OCI-M2 (cell line): ENCODE data around the gene CYP2J2.
"Not testable (repeated sequence)": the region's sequence is repeated elsewhere in the genome, so short reads cannot be mapped to it uniquely, and the experiment has no call there.

Source experiments
- DNase-seq: peaks from one replicate; lab custom pipeline; 2025; ENCODE audit not compliant: unreplicated experiment; lab: John Stamatoyannopoulos, UW

Gene CYP2J2

GRCh38 chr1:59921258-59921899, 5.2 kb downstream of the CYP2J2 start:
- not testable (repeated sequence) for DNase-seq

- no peak for DNase-seq
These were observed 6.8 kb downstream of the CYP2J2 start for GRCh38 chr1:59919746-59920145.

- DNase-seq: no peak
These were observed 8.8 kb downstream of the CYP2J2 start for GRCh38 chr1:59917785-59918180.

DNA sequence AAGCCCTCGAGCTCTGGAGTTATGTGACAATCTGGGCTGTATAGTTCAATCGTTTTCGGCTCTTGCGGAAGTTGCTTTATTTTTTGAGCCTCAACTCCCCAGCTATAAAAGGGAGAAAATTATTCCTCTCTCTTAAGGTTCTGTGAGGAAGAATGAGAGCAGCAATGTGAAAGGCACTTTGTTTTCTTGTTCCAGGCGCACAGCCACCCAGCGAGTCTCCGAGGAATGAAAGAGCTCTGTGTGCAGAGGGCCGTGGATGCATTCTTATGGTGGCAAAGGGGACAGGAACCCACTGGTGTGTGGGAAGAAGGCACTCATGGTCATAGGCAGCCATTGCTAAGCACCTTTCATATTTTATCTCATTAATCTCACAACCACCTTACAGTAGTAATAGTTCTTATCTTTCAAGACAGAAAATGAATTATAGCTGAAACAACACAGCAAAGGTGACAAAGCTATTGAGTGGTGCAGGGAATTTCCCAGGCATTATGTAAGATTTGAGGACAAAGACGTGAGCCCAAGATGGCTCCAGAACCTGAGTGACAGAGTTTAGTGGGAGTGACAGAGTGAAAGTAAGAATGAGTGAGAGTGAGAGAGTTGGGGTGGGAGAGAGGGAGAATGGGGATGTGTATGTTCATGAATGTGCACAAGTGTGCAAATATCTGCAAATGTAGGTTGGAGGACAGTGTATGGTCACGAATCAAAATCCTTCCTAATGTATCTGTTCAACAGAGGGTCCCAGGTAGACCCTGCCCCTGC, 9.4 kb downstream of the CYP2J2 start:
- DNase-seq: no peak

GRCh38 chr1:59915516-59915915, 11.1 kb downstream of the CYP2J2 start:
- no peak for DNase-seq

- DNase-seq: not testable (repeated sequence)
These were observed 11.7 kb downstream of the CYP2J2 start for GRCh38 chr1:59914791-59915286.

GRCh38 chr1:59908682-59909081, 17.9 kb downstream of the CYP2J2 start:
- no peak for DNase-seq

- DNase-seq: no peak
These were observed 18.5 kb downstream of the CYP2J2 start for GRCh38 chr1:59908084-59908483.

DNA sequence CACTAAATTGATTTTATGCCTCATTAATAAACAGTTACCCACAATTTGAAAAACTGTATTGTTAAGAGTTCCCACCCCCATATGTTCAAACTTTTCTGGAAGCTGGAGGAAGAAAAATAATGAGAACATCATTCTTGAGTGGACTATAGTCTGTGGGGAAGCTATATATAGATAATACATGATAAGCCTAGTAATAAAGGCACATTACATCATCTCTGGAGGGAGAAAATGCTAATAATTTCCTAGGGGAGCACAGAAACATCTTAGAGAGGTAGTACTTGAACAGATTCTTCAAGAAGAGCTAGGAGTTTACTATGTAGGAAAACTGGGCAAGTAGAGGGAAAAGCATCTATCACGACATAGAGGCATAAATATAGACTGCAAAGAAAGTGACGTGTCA, 19.6 kb downstream of the CYP2J2 start:
- DNase-seq: no peak

DNA sequence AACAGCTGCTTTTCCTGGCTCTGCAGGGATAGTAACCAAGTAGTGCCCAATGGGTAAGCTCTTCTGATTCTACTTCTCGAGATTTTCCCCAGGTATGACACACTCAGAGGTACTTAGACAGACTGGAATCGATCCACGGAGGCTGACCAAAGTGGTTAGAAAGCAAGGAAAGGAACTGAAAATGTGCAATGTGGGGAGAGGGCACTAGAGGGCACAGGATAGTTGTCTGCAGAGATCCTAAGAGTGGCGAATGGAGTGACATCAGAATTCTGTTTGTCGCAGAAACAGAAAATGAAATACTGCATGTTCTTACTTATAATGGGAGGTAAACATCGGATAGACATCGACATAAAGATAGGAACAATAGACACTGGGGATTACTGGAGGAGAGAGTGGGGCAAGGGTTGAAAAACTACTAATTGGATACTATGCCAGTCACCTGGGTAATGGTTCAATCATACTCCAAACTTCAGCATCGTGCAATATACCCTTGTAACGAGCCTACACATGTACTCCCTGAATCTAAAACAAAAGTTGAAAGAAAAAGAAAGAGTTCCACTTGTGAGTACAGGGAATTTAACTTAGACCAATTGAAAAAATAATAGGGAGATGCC, 23.3 kb downstream of the CYP2J2 start:
- no peak for DNase-seq

DNA sequence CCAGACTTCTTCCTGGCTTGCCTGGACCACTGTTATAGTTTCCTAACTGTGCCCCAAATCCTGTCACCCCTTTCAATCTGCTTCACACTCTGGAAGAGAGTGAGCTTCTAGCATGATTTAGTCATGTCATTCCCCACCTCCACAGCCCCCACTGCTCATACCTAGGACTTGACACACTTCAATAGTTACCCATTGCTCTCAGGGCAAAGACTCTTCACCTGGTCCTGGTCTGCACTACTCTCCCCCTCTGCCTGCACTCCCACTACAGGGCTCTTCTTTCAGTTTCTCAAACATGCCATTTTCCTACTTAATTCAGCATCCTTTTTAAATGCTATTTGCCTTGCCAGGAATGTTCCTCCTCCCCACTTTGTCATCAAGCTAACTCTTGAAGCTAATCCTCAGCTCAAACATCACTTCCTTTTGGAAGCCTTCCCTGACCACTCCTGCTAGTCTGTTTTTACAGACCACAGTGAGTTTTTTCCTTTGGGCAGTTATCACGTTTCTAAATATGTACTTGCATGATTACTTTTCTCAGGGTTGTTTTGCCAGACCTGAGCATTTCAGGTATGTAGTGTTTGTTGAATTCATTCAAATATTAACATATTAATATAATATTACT, 24.7 kb downstream of the CYP2J2 start:
- no peak for DNase-seq

GRCh38 chr1:59900640-59901039, 25.9 kb downstream of the CYP2J2 start:
- no peak for DNase-seq

GRCh38 chr1:59898927-59899326, 27.6 kb downstream of the CYP2J2 start:
- no peak for DNase-seq

- no peak for DNase-seq
These were observed 29.4 kb downstream of the CYP2J2 start for GRCh38 chr1:59897165-59897564.

DNA sequence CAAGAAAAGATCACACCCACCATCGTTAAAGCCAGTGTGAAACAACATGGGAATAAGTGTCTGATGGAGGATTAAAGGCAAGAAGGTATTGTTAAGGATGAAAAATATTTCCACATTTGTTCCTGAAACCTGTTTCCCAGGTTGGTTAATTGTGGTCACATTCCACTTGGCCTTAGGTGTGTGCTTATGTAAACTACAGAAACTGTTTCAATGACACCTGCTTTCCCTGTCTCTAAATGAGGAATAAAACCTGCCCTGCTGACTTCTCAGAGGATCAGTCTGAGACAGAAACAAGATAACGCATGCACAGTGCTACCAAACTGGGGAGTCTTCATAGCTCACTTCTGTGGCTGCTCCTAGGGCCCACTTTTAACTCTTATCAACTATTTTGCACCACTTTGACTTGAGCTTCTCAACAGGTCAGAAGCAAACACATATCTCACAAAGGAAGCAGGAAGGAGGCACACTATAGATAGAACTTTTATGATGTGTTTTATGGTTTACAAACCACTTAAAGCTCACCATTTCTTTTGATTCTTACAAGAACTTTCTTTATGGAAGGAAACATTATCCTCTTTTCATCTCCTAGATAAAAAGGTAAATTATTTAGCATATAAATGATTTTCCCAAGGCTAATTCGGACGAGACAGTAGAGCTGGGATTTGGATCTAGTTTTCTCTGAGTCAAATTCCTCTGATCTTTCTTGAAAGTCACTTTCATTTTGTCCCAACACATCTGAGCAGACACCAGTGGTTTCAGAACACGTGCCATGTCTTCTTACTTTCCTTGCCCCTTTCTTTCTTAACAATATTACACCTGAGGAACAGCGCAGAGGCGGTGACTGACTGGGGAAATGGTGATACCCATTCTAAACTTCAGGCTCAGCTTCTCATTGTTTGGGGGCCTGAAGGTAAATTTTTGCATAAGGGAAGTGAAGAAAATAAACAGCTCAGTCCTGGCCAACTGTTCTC, 33.4 kb downstream of the CYP2J2 start:
- no peak for DNase-seq

- no peak for DNase-seq
These were observed 41.3 kb downstream of the CYP2J2 start for GRCh38 chr1:59885160-59885832.

GRCh38 chr1:59880735-59881134, 45.8 kb downstream of the CYP2J2 start:
- DNase-seq: no peak

DNA sequence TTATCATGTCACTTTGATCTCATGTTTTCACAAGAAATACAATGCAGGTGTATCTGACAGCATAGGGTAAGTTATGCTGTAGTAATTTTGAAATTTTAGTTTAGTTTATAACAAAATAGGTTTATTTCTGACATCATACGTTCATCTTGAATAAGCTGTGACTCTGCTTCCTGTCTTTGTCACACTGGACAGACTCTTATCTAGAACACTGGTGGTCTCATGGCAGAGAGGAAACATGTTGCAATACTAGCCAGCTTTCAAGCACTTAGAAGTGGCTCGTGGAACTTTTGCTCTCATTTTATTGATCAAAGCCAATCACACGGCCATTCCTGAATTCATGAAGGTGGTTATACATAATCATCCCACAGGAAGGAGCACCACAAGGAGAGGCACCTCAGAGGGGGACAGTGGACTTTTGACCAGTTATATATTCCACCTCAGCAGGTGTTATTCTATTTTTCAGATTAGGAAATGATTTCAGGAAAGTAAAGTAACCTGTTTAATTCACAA, 46.5 kb downstream of the CYP2J2 start:
- DNase-seq: no peak

- DNase-seq: no peak
These were observed 47.0 kb downstream of the CYP2J2 start for GRCh38 chr1:59879574-59879973.

GRCh38 chr1:59878370-59878769, 48.2 kb downstream of the CYP2J2 start:
- DNase-seq: no peak
